GM23248 (cell line): ENCODE data around the gene DNAH14. TPM values are rescaled to one million over a fixed set of nuclear protein-coding genes. Genes with fewer than 3 reads are reported as not detected.

Source experiments
- DNase-seq: peaks from one replicate; pipeline ENCODE4 v3.0.0-alpha.2; 2015
- H2AFZ ChIP-seq: fragments of 200-600 bp; sonication (generic); 2 replicates; pipeline ENCODE4 v1.6.1; 2016; ENCODE audit warnings: antibody characterized with exemption
- H3F3A ChIP-seq: fragments of 200-600 bp; sonication (generic); 2 replicates; pipeline ENCODE4 v1.6.1; 2016; ENCODE audit warnings: mild to moderate bottlenecking, antibody characterized with exemption, mixed run types; ENCODE audit not compliant: insufficient read depth
- H3K27ac ChIP-seq: fragments of 200-600 bp; sonication (generic); 2 replicates; pipeline ENCODE4 v1.5.1; 2016; ENCODE audit warnings: mild to moderate bottlenecking
- H3K27me3 ChIP-seq: fragments of 200-600 bp; sonication (generic); replicated peaks from 2 replicates; pipeline ENCODE4 v1.6.1; 2016; ENCODE audit warnings: mild to moderate bottlenecking; ENCODE audit not compliant: insufficient read depth
- H3K36me3 ChIP-seq: fragments of 200-600 bp; sonication (generic); 2 replicates; pipeline ENCODE4 v1.6.1; 2016; ENCODE audit warnings: low read depth, mild to moderate bottlenecking
- H3K4me1 ChIP-seq: fragments of 200-600 bp; sonication (generic); 2 replicates; pipeline ENCODE4 v1.6.1; 2016; ENCODE audit warnings: mild to moderate bottlenecking; ENCODE audit not compliant: insufficient read depth
- H3K4me2 ChIP-seq: fragments of 200-600 bp; sonication (generic); one replicate; pipeline ENCODE4 v1.6.1; 2016; ENCODE audit warnings: mild to moderate bottlenecking; ENCODE audit not compliant: unreplicated experiment
- H3K4me3 ChIP-seq: fragments of 200-600 bp; sonication (generic); 2 replicates; pipeline ENCODE4 v1.5.1; 2016; ENCODE audit warnings: mild to moderate bottlenecking
- H3K79me2 ChIP-seq: fragments of 200-600 bp; sonication (generic); 2 replicates; pipeline ENCODE4 v1.6.1; 2016; ENCODE audit warnings: mild to moderate bottlenecking; ENCODE audit not compliant: insufficient read depth
- H3K9ac ChIP-seq: fragments of 200-600 bp; sonication (generic); 2 replicates; pipeline ENCODE4 v1.6.1; 2016; ENCODE audit warnings: mild to moderate bottlenecking
- H3K9me2 ChIP-seq: fragments of 200-600 bp; sonication (generic); 2 replicates; pipeline ENCODE4 v1.6.1; 2016; ENCODE audit warnings: mixed run types, mild to moderate bottlenecking, moderate library complexity; ENCODE audit not compliant: insufficient read depth
- H3K9me3 ChIP-seq: fragments of 200-600 bp; sonication (generic); one replicate; pipeline ENCODE4 v1.6.1; 2017; ENCODE audit warnings: low read depth
- H4K20me1 ChIP-seq: fragments of 200-600 bp; sonication (generic); 2 replicates; pipeline ENCODE4 v1.6.0; 2016; ENCODE audit not compliant: insufficient read depth
- EZH2 ChIP-seq: fragments of 200-600 bp; sonication (generic); IDR thresholded peaks from 2 replicates; pipeline ENCODE4 v1.6.1; 2018; ENCODE audit warnings: antibody characterized with exemption, mild to moderate bottlenecking; ENCODE audit not compliant: insufficient read depth, poor library complexity, severe bottlenecking
- EZH2phosphoT487 ChIP-seq: fragments of 200-600 bp; sonication (generic); IDR thresholded peaks from 2 replicates; pipeline ENCODE4 v1.6.1; 2018; ENCODE audit warnings: antibody characterized with exemption, moderate library complexity, mild to moderate bottlenecking, low read depth; ENCODE audit not compliant: insufficient read depth
- WGBS, 2 experiments: methylation state at CpG; one replicate each; pipeline ENCODE4 v1.1.6; 2015 to 2017; ENCODE audit warnings: low lambda C conversion rate in 2 of 2, low coverage in 1 of 2; ENCODE audit errors: missing lambda C conversion rate in 2 of 2; 5-methylcytosine and 5-hydroxymethylcytosine counted together
- in situ Hi-C: fragments of 300-500 bp; cut with MboI; formaldehyde crosslinking; loops from 2 replicates; pipeline ENCODE4 v1.15.0; 2020
- polyA plus RNA-seq: library from polyadenylated mRNA; unstranded; fragments of >200 nt; fragmentation: Nextera tagmentation; extraction: Ambion mirVana; gene quantifications from 2 replicates; pipeline ENCODE4 v1.2.1, GENCODE V29; 2016
- total RNA-seq: library from RNA; depleted of rRNA; stranded (reverse); fragments of >200 nt; shearing (Covaris generic); gene quantifications from 2 replicates; pipeline ENCODE4 v1.2.3, GENCODE V29; 2014

DNAH14 gene
- total and polyA plus RNA-seq, 2 experiments from 2014 or later, result 9.9 to 20.8 TPM

GRCh38 chr1:224914292-224914900, 15.1 kb upstream of the DNAH14 start:
- Histone ChIP-seq H3K4me1 (no peaks in the 10 kb centered on the region), H3K9ac (no peak overlapping the region), H3K27me3 (no peaks in the 10 kb centered on the region; the same call in 1 of the 2 replicates), H3K27ac (no peak overlapping the region), H3K4me2 (no peak overlapping the region), H3F3A (no peaks in the 10 kb centered on the region), H4K20me1 (no peaks in the 10 kb centered on the region), H2AFZ (no peak overlapping the region), H3K79me2 (no peaks in the 10 kb centered on the region), H3K4me3 (no peak overlapping the region), H3K9me2 (no peaks in the 10 kb centered on the region), H3K36me3 (no peaks in the 10 kb centered on the region), H3K9me3 (no peaks in the 10 kb centered on the region)
- in situ Hi-C loops, result no loop called here
- no peak for DNase-seq
- TF ChIP-seq EZH2phosphoT487, result no peak
- TF ChIP-seq EZH2, result no peak
- WGBS, 2 experiments, result 0 to 9% methylated on average over 1 of the region's 1 CpG

- H3K9me2 ChIP-seq, result no peaks in the 10 kb centered on the region
- peak overlapping the region; percentile 54 for H3K4me2 ChIP-seq
- 63 to 66% methylated on average over 4 of the region's 4 CpGs for WGBS, 2 experiments
- no peak overlapping the region for H3K9ac ChIP-seq
- H3K4me1 ChIP-seq, result no peaks in the 10 kb centered on the region
- H3K9me3 ChIP-seq, result no peaks in the 10 kb centered on the region
- peak overlapping the region; percentile 54 for H2AFZ ChIP-seq
- H4K20me1 ChIP-seq, result no peaks in the 10 kb centered on the region
- in situ Hi-C loops, result no loop called here
- no peak for TF ChIP-seq EZH2phosphoT487
- TF ChIP-seq EZH2, result no peak
- no peak overlapping the region for H3K27ac ChIP-seq
- no peaks in the 10 kb centered on the region for H3K79me2 ChIP-seq
- no peaks in the 10 kb centered on the region for H3K36me3 ChIP-seq
- DNase-seq, result no peak
- H3K4me3 ChIP-seq, result peak overlapping the region; percentile 15
- no peaks in the 10 kb centered on the region for H3K27me3 ChIP-seq
- no peaks in the 10 kb centered on the region for H3F3A ChIP-seq
These were observed 10.0 kb upstream of the DNAH14 start for GRCh38 chr1:224919508-224919907.

DNA sequence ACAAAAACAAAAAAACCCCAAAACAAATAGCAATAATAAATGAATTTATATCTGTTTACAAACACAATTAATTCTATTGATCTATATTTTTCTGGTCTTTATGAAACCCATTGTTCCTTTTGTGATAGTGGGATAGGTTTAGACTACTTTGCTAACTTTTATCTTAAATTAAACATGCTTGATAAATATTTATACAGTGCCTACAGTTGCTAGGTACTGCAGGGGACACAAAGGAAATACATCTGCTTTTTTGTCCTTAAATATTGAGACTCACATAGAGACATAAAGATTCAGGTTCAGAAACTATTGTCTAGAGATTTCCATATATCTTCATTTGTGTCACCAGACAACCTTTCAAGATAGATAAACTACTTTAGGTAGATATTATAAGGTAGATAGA, 8.5 kb upstream of the DNAH14 start:
- Histone ChIP-seq H3K27ac (no peak overlapping the region), H3K79me2 (no peaks in the 10 kb centered on the region), H3K9me2 (no peaks in the 10 kb centered on the region), H3K4me1 (no peaks in the 10 kb centered on the region), H3K9ac (no peak overlapping the region), H3K27me3 (no peaks in the 10 kb centered on the region), H3K36me3 (no peaks in the 10 kb centered on the region), H3K9me3 (no peaks in the 10 kb centered on the region), H3K4me2 (no peak overlapping the region), H3F3A (no peaks in the 10 kb centered on the region), H3K4me3 (no peak overlapping the region), H2AFZ (no peak overlapping the region), H4K20me1 (no peaks in the 10 kb centered on the region)
- no peak for TF ChIP-seq EZH2
- TF ChIP-seq EZH2phosphoT487, result no peak
- no peak for DNase-seq
- in situ Hi-C loops, result no loop called here

GRCh38 chr1:224921354-224921753, 8.1 kb upstream of the DNAH14 start:
- Histone ChIP-seq H3K79me2 (no peaks in the 10 kb centered on the region), H3F3A (no peaks in the 10 kb centered on the region), H3K4me2 (no peak overlapping the region), H3K27ac (no peak overlapping the region), H3K36me3 (no peaks in the 10 kb centered on the region), H4K20me1 (no peaks in the 10 kb centered on the region), H3K9me2 (no peaks in the 10 kb centered on the region), H3K27me3 (no peaks in the 10 kb centered on the region), H3K9ac (no peak overlapping the region), H3K4me1 (no peaks in the 10 kb centered on the region), H2AFZ (no peak overlapping the region), H3K9me3 (no peaks in the 10 kb centered on the region), H3K4me3 (no peak overlapping the region)
- TF ChIP-seq EZH2, result no peak
- no peak for TF ChIP-seq EZH2phosphoT487
- 90 to 96% methylated on average over 3 of the region's 3 CpGs for WGBS, 2 experiments
- DNase-seq, result no peak
- in situ Hi-C loops, result no loop called here
